EL (cell line): ENCODE measurements around the gene GRIN1.
"Not testable (repeated sequence)": the region's sequence is repeated elsewhere in the genome, so short reads cannot be mapped to it uniquely, and the experiment has no call there.

ENCODE experiments used
- DNase-seq: peaks from one replicate; pipeline ENCODE4 v3.0.0-alpha.2; 2016

GRIN1 gene

GRCh38 chr9:137129456-137130175 is 9.3 kb upstream of the GRIN1 start:
- DNase-seq: peak; percentile 90

- peak; percentile 28 for DNase-seq
Measured at GRCh38 chr9:137130176-137130755, 8.7 kb upstream of the GRIN1 start.

GRCh38 chr9:137134191-137134590 is 4.8 kb upstream of the GRIN1 start:
- DNase-seq: no peak

- DNase-seq: not testable (repeated sequence)
Measured at GRCh38 chr9:137135154-137135553, 3.8 kb upstream of the GRIN1 start.

GRCh38 chr9:137136261-137136880 is 2.6 kb upstream of the GRIN1 start:
- no peak for DNase-seq

GRCh38 chr9:137136881-137137607 is 1.9 kb upstream of the GRIN1 start:
- no peak for DNase-seq

GRCh38 chr9:137138058-137138721 is 764 bp upstream of the GRIN1 start:
- no peak for DNase-seq

GRCh38 chr9:137139468-137140150 is 655 bp downstream of the GRIN1 start:
- DNase-seq: no peak

GRCh38 chr9:137140151-137141012 is 1.4 kb downstream of the GRIN1 start:
- no peak for DNase-seq

GRCh38 chr9:137141050-137141810 is 2.3 kb downstream of the GRIN1 start:
- DNase-seq: no peak

GRCh38 chr9:137141976-137142936 is 3.3 kb downstream of the GRIN1 start:
- no peak for DNase-seq

- no peak for DNase-seq
Measured at GRCh38 chr9:137143459-137143858, 4.5 kb downstream of the GRIN1 start.

GRCh38 chr9:137145731-137146526 is 7.0 kb downstream of the GRIN1 start:
- DNase-seq: no peak

- DNase-seq: no peak
Measured at GRCh38 chr9:137146527-137146918, 7.6 kb downstream of the GRIN1 start.

- no peak for DNase-seq
Measured at GRCh38 chr9:137147091-137147792, 8.3 kb downstream of the GRIN1 start.

- no peak for DNase-seq
Measured at GRCh38 chr9:137147793-137148160, 8.8 kb downstream of the GRIN1 start.

- no peak for DNase-seq
Measured at GRCh38 chr9:137148242-137148641, 9.3 kb downstream of the GRIN1 start.

GRCh38 chr9:137148661-137149060 is 9.7 kb downstream of the GRIN1 start:
- DNase-seq: no peak
